Stimulated activated naive CD8-positive, alpha-beta T cell treated with anti-CD3 and anti-CD28 coated beads, Interleukin-15, amount 100 ng/mL, for 72 hours (primary cell): Measurements from ENCODE around the gene TMEM214.
A peak's percentile ranks its signal among the peaks of the same experiment; 100 is the strongest.
"Not testable (repeated sequence)": the region's sequence is repeated elsewhere in the genome, so short reads cannot be mapped to it uniquely, and the experiment has no call there.

ENCODE experiments used
- ATAC-seq: fragments of 150-1000 bp; cut with Tn5 transposase; 2 replicates; pipeline ENCODE4 v1.10.0; 2021; ENCODE audit warnings: mild to moderate bottlenecking, moderate library complexity
- DNase-seq, 2 donors: peaks; one replicate each; pipeline ENCODE4 v3.0.0; 2021 to 2022
- H3K27ac Mint-ChIP-seq, 2 donors: one replicate each; pipeline ENCODE4 v1.8.0; 2022; ENCODE audit warnings: mild to moderate bottlenecking in 2 of 2, mixed read lengths in 2 of 2, moderate library complexity in 2 of 2
- H3K27me3 Mint-ChIP-seq: one replicate; pipeline ENCODE4 v1.8.0; 2022; ENCODE audit warnings: mixed read lengths
- H3K4me1 Mint-ChIP-seq: one replicate; pipeline ENCODE4 v1.8.0; 2022; ENCODE audit warnings: mild to moderate bottlenecking, mixed read lengths
- H3K4me3 Mint-ChIP-seq, 2 donors: one replicate each; pipeline ENCODE4 v1.8.0; 2022; ENCODE audit warnings: mild to moderate bottlenecking in 2 of 2, mixed read lengths in 2 of 2, moderate library complexity in 1 of 2
- H3K9me3 Mint-ChIP-seq, 2 donors: one replicate each; pipeline ENCODE4 v1.8.0; 2022; ENCODE audit warnings: mixed read lengths in 2 of 2

Gene TMEM214

GRCh38 chr2:27069436-27069835 is 36.7 kb downstream of the TMEM214 start:
- peak overlapping the region; percentile 79 to 86 for H3K27ac Mint-ChIP-seq
- H3K27me3 Mint-ChIP-seq: no peaks in the 10 kb centered on the region
- ATAC-seq (no peak), DNase-seq (no peak)
- H3K9me3 Mint-ChIP-seq: no peaks in the 10 kb centered on the region
- peak overlapping the region; percentile 97 to 98 for H3K4me3 Mint-ChIP-seq
- peaks cover 67% of the 10 kb centered on the region for H3K4me1 Mint-ChIP-seq

DNA sequence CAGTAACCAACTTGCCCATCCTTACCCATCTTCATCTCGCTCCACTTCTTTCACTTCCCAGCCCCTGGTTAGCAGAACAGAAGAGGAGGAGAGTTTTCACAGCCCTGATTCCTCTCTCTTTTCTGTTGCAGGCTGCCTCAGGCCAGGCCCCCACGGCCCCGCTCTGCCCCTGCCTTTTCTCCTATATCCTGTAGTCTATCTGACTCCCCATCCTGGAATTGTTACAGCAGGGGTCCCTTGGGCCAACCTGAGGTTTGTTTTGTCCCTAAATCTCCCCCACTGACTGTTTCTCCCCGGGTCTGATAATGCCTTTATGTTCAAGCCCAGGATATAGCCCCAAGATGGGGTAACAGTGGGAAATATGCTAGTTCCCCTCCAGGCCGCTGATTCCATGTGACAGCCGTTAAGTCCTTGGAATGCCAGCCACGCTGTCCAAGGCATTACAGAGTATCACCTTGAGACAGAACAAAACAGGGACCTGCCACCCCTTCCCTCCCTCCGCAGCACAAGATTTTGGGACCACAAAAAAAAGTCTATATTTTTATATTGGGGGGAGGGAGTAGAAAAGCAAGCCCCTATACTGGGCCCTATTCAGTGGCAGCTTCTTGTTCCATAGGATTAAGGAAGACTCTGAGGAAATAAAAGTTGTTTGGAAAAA is 37.3 kb downstream of the TMEM214 start:
- Mint-ChIP-seq H3K27me3 (no peaks in the 10 kb centered on the region), H3K9me3 (no peaks in the 10 kb centered on the region), H3K4me3 (peak overlapping the region; percentile 97 to 98), H3K4me1 (peaks cover 73% of the 10 kb centered on the region), H3K27ac (peak overlapping the region; percentile 65 to 79)
- DNase-seq (no peak), ATAC-seq (no peak)

GRCh38 chr2:27070653-27071276 is 38.0 kb downstream of the TMEM214 start:
- peak; percentile 5 for ATAC-seq

DNA sequence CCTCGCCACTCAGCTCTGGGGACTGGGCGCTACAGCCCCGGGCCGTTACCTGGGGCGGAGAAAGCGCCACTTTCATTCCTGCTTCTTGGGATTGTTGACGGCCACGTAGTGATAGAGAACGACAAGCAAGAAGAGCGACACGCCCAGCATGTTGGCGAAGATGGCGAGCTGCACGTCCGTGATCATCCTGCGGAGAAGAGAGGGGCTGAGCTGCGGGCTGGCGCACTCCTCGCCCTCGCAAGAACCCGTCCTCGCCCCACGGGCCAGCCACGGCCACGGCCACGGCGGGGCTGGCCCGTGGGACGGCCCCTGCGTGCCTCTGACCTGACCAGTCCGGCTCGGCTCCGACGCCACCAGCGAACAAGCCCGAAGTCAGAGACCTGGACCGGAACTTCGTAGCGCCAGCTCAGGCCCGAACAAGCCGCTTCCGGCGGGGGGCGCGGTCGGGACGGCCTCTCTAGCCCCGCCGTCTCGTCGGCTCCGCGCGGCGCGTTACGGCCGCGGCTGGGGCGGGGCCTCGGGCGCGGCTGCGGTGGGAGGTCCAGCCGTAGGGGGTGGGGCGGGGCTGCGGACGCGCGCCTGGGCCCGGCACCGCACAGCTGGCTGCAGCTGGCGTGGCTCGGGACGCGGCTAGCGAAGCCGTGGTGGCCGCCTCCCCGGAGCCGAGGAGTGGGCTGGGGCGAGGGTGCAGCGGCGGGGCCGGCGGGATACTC is 38.7 kb downstream of the TMEM214 start, which contains the start of gene OST4:
Gene OST4, minus strand, starts transcription at position 378 of the 713 bp plus-strand sequence.
- H3K4me3 Mint-ChIP-seq: peak within 1 kb of the TSS; percentile 97 to 98
- H3K27ac Mint-ChIP-seq: peak within 1 kb of the TSS; percentile 96 to 98
- H3K27me3 Mint-ChIP-seq: no peaks in the 10 kb centered on the region
- DNase-seq (peak; percentile 89 to 91), ATAC-seq (peak; percentile 93)
- peaks cover 78% of the 10 kb centered on the region for H3K4me1 Mint-ChIP-seq
- no peaks in the 10 kb centered on the region for H3K9me3 Mint-ChIP-seq

More at GRCh38 chr2:27070653-27071276, 38.0 kb downstream of the TMEM214 start:
- Mint-ChIP-seq H3K4me1 (peaks cover 79% of the 10 kb centered on the region), H3K9me3 (no peaks in the 10 kb centered on the region), H3K27me3 (no peaks in the 10 kb centered on the region), H3K4me3 (peak overlapping the region; percentile 97 to 98), H3K27ac (peak overlapping the region; percentile 96 to 98)
- no peak for DNase-seq

- DNase-seq (peak in 1 of 2 donors; percentile 66), ATAC-seq (peak; percentile 62)
- no peaks in the 10 kb centered on the region for H3K9me3 Mint-ChIP-seq
- no peaks in the 10 kb centered on the region for H3K27me3 Mint-ChIP-seq
- H3K4me3 Mint-ChIP-seq: peak overlapping the region; percentile 91 to 94
- peak overlapping the region; percentile 79 to 86 for H3K27ac Mint-ChIP-seq
- H3K4me1 Mint-ChIP-seq: peaks cover 80% of the 10 kb centered on the region
These were observed 39.4 kb downstream of the TMEM214 start for GRCh38 chr2:27071990-27072830.

DNA sequence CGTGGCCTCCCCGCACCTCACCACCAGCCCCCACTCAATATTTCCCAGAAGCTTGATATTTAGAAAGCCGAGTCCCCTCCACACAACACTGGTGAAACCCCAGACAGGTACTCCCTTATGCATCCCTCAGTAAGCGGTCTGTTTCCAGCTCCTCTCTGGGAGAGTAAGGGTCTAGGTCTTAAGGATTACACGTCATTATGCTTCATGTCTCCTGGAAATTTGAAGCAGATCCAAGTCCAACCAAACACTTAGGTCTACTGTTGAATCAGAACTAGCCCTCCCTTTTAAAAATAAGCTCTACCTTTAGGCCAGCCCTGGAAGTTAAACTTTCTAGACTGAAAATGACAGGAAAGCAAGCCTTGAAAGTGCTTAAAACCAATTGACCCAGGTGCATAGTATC is 40.2 kb downstream of the TMEM214 start:
- ATAC-seq (no peak), DNase-seq (no peak)
- H3K4me1 Mint-ChIP-seq: peaks cover 86% of the 10 kb centered on the region
- H3K27me3 Mint-ChIP-seq: no peaks in the 10 kb centered on the region
- peak overlapping the region; percentile 91 to 94 for H3K4me3 Mint-ChIP-seq
- no peaks in the 10 kb centered on the region for H3K9me3 Mint-ChIP-seq
- no peak overlapping the region for H3K27ac Mint-ChIP-seq

DNA sequence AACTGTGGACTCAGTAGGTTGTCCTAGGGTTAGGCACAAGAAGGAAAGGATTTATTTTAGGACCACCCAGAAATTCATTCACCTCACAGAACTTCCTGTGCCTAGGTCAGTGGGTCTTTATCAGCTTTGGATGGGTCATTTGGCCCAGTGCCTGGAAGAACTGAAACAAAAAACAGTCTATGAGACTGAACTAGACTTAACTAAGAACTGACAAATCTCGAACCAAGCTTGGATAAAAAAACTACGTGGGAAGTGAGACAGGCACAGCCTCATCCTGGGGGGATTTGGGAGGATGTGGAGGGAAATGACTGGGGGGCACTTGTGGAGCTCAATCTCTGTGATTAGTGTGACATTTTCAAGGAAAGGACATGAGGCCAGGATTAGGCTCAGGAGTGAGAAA is 41.0 kb downstream of the TMEM214 start:
- DNase-seq (no peak), ATAC-seq (no peak)
- H3K27me3 Mint-ChIP-seq: no peaks in the 10 kb centered on the region
- H3K9me3 Mint-ChIP-seq: no peaks in the 10 kb centered on the region
- peaks cover 80% of the 10 kb centered on the region for H3K4me1 Mint-ChIP-seq
- H3K4me3 Mint-ChIP-seq: no peak overlapping the region
- no peak overlapping the region for H3K27ac Mint-ChIP-seq

DNA sequence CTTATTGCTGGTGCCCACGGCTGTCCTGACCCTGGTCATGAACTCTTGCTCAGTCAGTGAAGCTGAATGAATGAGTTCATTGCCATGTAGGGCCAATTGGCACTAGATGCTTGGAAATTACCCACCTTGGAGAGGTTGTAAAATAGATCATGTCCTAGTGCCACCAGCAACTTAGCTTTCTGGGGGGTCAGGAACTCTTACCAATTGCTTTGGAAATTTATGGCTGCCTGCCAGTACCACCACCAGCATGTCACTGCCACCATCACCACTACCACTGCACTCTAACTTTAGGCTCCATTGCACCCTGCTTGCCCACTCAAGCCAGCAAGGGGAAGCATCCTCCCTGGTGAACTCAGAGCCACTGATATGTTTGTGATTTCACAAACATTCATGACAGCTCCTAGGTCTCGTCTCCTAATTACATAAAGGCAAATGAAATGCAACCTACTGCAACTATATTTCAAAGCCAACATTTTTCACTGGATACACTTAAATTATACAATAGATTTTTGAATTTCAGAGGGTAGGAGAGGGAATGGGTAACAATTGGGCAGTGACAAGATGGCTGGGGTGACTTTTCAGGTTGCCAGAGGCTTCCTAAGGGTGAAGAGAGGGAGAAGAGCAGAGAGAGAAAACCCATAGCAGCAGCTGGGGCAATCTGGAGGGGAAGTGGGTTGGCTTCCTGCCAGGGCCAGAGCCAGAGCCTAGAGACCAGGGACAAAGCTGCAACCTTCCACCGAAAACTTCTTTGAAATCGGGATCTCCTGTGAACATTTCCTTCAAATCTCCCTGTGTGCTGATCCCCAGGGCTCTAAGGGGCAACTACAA is 42.2 kb downstream of the TMEM214 start:
- H3K4me1 Mint-ChIP-seq: peaks cover 71% of the 10 kb centered on the region
- DNase-seq (no peak), ATAC-seq (no peak)
- H3K9me3 Mint-ChIP-seq: no peaks in the 10 kb centered on the region
- H3K27ac Mint-ChIP-seq: peak overlapping the region; percentile 13 to 88
- no peaks in the 10 kb centered on the region for H3K27me3 Mint-ChIP-seq
- peak overlapping the region; percentile 36 for H3K4me3 Mint-ChIP-seq

DNA sequence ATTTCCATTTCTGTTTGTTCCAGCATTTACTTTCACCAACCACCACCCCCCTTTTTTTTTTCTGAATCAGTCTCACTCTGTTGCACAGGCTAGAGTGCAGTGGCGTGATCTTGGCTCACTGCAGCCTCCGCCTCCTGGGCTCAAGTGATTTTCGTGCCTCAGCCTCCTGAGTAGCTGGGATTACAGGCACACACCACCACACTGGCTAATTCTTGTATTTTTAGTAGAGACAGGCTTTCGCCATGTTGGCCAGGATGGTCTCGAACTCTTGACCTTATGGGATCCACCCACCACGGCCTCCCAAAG is 42.8 kb downstream of the TMEM214 start:
- Mint-ChIP-seq H3K4me1 (peaks cover 71% of the 10 kb centered on the region), H3K4me3 (peak overlapping the region; percentile 36), H3K27ac (peak overlapping the region in 1 of 2 donors; percentile 88)
- not testable (repeated sequence) for ATAC-seq, H3K27me3 Mint-ChIP-seq, DNase-seq, H3K9me3 Mint-ChIP-seq

- H3K4me3 Mint-ChIP-seq: no peak overlapping the region
- ATAC-seq: no peak
- peak overlapping the region in 1 of 2 donors; percentile 48 for H3K27ac Mint-ChIP-seq
- H3K4me1 Mint-ChIP-seq: peaks cover 73% of the 10 kb centered on the region
- no peak for DNase-seq
- H3K27me3 Mint-ChIP-seq: no peaks in the 10 kb centered on the region
- no peaks in the 10 kb centered on the region for H3K9me3 Mint-ChIP-seq
These were observed 43.6 kb downstream of the TMEM214 start for GRCh38 chr2:27076323-27076722.

DNA sequence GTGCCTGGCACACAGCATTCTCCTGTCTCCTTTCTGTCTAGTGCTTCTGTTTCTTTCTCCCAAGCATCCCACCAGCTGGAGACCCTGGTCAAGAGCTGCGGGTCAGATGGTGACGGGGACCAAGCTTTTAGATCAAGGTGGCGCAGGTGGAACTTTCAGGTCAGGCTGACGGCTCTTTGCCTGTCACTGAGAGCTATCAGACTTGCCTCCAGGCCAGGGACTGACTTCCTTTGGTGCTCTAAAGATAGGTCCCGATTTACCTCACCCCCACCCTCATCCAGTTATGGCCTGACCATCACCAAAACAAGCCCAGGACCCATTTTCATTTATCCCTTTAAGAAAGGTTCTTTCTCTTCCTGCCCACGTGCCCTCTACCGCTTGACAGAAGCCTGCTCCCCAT is 44.5 kb downstream of the TMEM214 start:
- ATAC-seq: no peak
- no peak for DNase-seq
- no peak overlapping the region for H3K27ac Mint-ChIP-seq
- no peaks in the 10 kb centered on the region for H3K27me3 Mint-ChIP-seq
- H3K4me1 Mint-ChIP-seq: peaks cover 78% of the 10 kb centered on the region
- no peaks in the 10 kb centered on the region for H3K9me3 Mint-ChIP-seq
- H3K4me3 Mint-ChIP-seq: no peak overlapping the region

GRCh38 chr2:27078267-27079194 is 45.8 kb downstream of the TMEM214 start, which contains the start of gene EMILIN1:
Gene EMILIN1, plus strand, starts transcription at chr2:27078615. Its CDS starts 451 bp downstream, at chr2:27079066.
- Mint-ChIP-seq H3K27ac (no peak within 1 kb of the TSS), H3K27me3 (no peaks in the 10 kb centered on the region), H3K9me3 (no peaks in the 10 kb centered on the region), H3K4me3 (no peak within 1 kb of the TSS), H3K4me1 (peaks cover 68% of the 10 kb centered on the region)
- ATAC-seq (no peak), DNase-seq (no peak)

DNA sequence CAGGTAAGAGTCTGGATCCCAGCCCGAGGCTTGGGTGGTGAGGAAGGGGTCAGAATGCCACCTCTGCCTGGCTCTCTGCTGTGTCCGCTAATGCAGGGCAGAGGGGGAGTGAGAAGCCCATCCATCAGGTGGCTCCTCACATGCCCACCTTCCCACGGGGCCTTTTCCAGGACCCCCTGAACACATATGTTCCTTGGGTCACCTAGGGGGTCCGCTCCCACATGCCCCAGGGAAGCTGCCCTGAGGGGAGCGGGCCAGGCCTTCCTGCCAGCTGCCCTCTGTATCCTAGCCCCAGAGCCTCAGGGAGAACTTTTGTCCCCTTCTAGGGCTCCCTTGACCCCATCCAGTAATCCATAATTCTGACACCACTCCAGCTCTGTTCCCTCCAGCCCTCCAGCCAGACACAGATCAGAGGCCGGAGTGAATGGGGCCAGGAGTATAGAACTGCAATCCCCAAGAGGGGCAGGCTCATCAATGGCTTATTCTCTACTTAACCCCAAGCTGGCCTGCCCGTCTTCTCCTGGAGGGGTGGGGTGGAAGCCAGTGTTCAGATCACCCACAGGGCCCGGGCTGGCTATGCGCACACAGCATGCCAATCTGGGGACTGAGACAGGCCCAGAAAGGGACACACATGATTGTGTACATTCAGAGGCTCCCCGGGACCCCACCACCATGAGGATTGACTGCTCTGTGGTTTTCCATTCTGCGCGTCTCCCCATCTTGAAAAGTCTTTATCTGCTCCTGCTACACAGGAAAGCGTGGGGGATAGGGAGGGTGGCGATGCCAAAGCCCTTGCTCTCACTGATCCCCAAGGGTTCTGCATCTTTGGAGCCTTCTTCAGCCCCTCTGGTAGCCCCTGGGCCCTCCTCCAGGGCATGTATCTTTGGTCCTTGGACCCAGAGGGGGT is 46.7 kb downstream of the TMEM214 start:
- peak overlapping the region in 1 of 2 donors; percentile 38 for H3K27ac Mint-ChIP-seq
- DNase-seq (no peak), ATAC-seq (no peak)
- H3K4me1 Mint-ChIP-seq: peaks cover 58% of the 10 kb centered on the region
- H3K4me3 Mint-ChIP-seq: no peak overlapping the region
- H3K9me3 Mint-ChIP-seq: no peaks in the 10 kb centered on the region
- no peaks in the 10 kb centered on the region for H3K27me3 Mint-ChIP-seq
